Ovary (tissue), 9 donors: ENCODE measurements around the gene SPACDR. TPM values are rescaled to one million over a fixed set of nuclear protein-coding genes. Genes with fewer than 3 reads are reported as not detected.
"Not testable (repeated sequence)": the region's sequence is repeated elsewhere in the genome, so short reads cannot be mapped to it uniquely, and the experiment has no call there.

ENCODE experiments used
- DNase-seq, 5 donors: peaks; one replicate each; pipeline ENCODE4 v3.0.0-alpha.2; 2019 to 2020
- H3K27ac ChIP-seq, 2 donors: fragments of 200-600 bp; one replicate each; pipeline versions ENCODE4 v1.5.1 to v1.8.0; 2019 to 2022
- H3K27me3 ChIP-seq: fragments of 200-600 bp; one replicate; pipeline ENCODE4 v1.8.0; 2022
- H3K36me3 ChIP-seq: fragments of 200-600 bp; sonication (generic); one replicate; pipeline ENCODE4 v1.5.1; 2019
- H3K4me1 ChIP-seq: one replicate; pipeline ENCODE4 v1.8.1; 2013; ENCODE audit warnings: mild to moderate bottlenecking, moderate library complexity; ENCODE audit not compliant: insufficient read depth
- H3K4me3 ChIP-seq: fragments of 200-600 bp; sonication (generic); one replicate; pipeline ENCODE4 v1.5.1; 2017
- H3K9me3 ChIP-seq, 2 donors: fragments of 200-600 bp in 1 of 2; sonication (generic) in 1 of 2; one replicate each; pipeline versions ENCODE4 v1.5.1 to v1.8.1; 2013 to 2019; ENCODE audit warnings: mild to moderate bottlenecking in 1 of 2, moderate library complexity in 1 of 2
- CTCF ChIP-seq, 3 donors: fragments of 450-650 bp in 2 of 3; fragments of 200-600 bp in 1 of 3; IDR thresholded peaks; one replicate each; pipeline versions ENCODE4 v1.5.1 to v1.8.0; 2016 to 2022; ENCODE audit warnings: antibody characterized with exemption in 3 of 3, mild to moderate bottlenecking in 1 of 3
- EP300 ChIP-seq: sonication (generic); formaldehyde crosslinking; IDR thresholded peaks from one replicate; pipeline ENCODE4 v1.6.1; 2017; ENCODE audit warnings: antibody characterized with exemption
- POLR2A ChIP-seq: fragments of 450-650 bp; IDR thresholded peaks from one replicate; pipeline ENCODE4 v1.6.1; 2017; ENCODE audit warnings: antibody characterized with exemption, mild to moderate bottlenecking, moderate library complexity
- WGBS, 3 donors: extraction: QIAGEN DNeasy Blood & Tissue Kit in 1 of 3; methylation state at CpG; one replicate each; pipeline versions ENCODE4 v1.1.5 to v1.1.7; 2013 to 2017; 5-methylcytosine and 5-hydroxymethylcytosine counted together
- intact Hi-C, 4 donors: fragments of 100-400 bp; cut with DNase I; formaldehyde crosslinking; loops; one replicate each; pipeline versions ENCODE4 v1.11.0 to v1.15.1; 2022 to 2023
- polyA plus RNA-seq, 2 donors: library from polyadenylated mRNA; stranded (reverse); fragments of 200-250 nt in 1 of 2; fragments of 350-450 nt in 1 of 2; fragmentation: Illumina TruSeq in 1 of 2; extraction: RNeasy Lipid Tissue Mini Kit (QIAGEN cat#74804) in 1 of 2; gene quantifications; one replicate each; pipeline ENCODE4 v1.2.3, GENCODE V29; 2013 to 2014
- total RNA-seq, 7 donors: library from RNA; depleted of rRNA in 2 of 7; stranded (reverse); fragments of >200 nt in 2 of 7; fragmentation: NEBNext Ultra II Directional in 3 of 7; extraction: Animal tissue kit (Norgen Biotek cat#: 25700) in 3 of 7; gene quantifications; one replicate each; pipeline versions ENCODE4 v1.1.0 to v1.2.4, GENCODE V29; 2016 to 2023
- donor health status: DM: no; HTN: no; CAD: no; lungs with moderate emphysema.
- donor health status: DM: no; HTN: no; CAD: no.
- donor health status: Bipolar disorder and iron deficiency.
- donor health status: DM: yes; HTN: yes; CAD: no.
- donor health status: DM: no; HTN: no; CAD: no.
- donor health status: DM: yes; HTN: yes; CAD: no.

Gene SPACDR
- total and polyA plus RNA-seq, 9 donors: 0.25 to 3.0 (median 0.78) TPM; not detected in 1

GRCh38 chr7:100455206-100455605 lies 8.9 kb downstream of the SPACDR start:
- DNase-seq: no peak
- no peak overlapping the region for H3K27ac ChIP-seq
- intact Hi-C loops: no loop called here
- no peaks in the 10 kb centered on the region for H3K27me3 ChIP-seq
- H3K9me3 ChIP-seq: no peaks in the 10 kb centered on the region
- H3K4me1 ChIP-seq: peaks cover 2% of the 10 kb centered on the region
- no peak overlapping the region for H3K4me3 ChIP-seq
- TF ChIP-seq CTCF (IDR thresholded peaks at IDR 0.05) (no peak), POLR2A (no peak), EP300 (no peak)
- H3K36me3 ChIP-seq: no peaks in the 10 kb centered on the region
- WGBS, 3 donors: 83 to 93% (median 89%) methylated on average over 3 of the region's 3 CpGs

- H3K9me3 ChIP-seq, H3K4me1 ChIP-seq, DNase-seq, intact Hi-C loops, H3K36me3 ChIP-seq, H3K27me3 ChIP-seq, H3K4me3 ChIP-seq, H3K27ac ChIP-seq: not testable (repeated sequence)
- WGBS, 3 donors: 91 to 94% (median 93%) methylated on average over 8 of the region's 8 CpGs
Measured at GRCh38 chr7:100453854-100454253, 10.2 kb downstream of the SPACDR start.

GRCh38 chr7:100452513-100452912 lies 11.5 kb downstream of the SPACDR start:
- Histone ChIP-seq H3K4me3 (no peak overlapping the region), H3K36me3 (no peaks in the 10 kb centered on the region), H3K27ac (no peak overlapping the region), H3K4me1 (peaks cover 2% of the 10 kb centered on the region), H3K27me3 (no peaks in the 10 kb centered on the region), H3K9me3 (no peaks in the 10 kb centered on the region)
- intact Hi-C loops: no loop called here
- 76 to 84% (median 81%) methylated on average over 3 of the region's 3 CpGs for WGBS, 3 donors
- TF ChIP-seq CTCF (IDR thresholded peaks at IDR 0.05) (no peak), EP300 (no peak), POLR2A (no peak)
- DNase-seq: no peak

GRCh38 chr7:100449190-100449795 lies 14.8 kb downstream of the SPACDR start:
- peaks cover 2% of the 10 kb centered on the region for H3K4me1 ChIP-seq
- H3K36me3 ChIP-seq: no peaks in the 10 kb centered on the region
- peak overlapping the region; percentile 3 to 45 for H3K27ac ChIP-seq
- TF ChIP-seq EP300 (no peak), POLR2A (no peak), CTCF (IDR thresholded peaks at IDR 0.05) (no peak)
- no peak overlapping the region for H3K4me3 ChIP-seq
- DNase-seq: peak in 2 of 5 donors; percentile 37 to 55
- intact Hi-C loops: no loop called here
- H3K9me3 ChIP-seq: no peaks in the 10 kb centered on the region
- H3K27me3 ChIP-seq: no peaks in the 10 kb centered on the region
- WGBS, 3 donors: 72 to 79% (median 77%) methylated on average over 13 of the region's 13 CpGs

GRCh38 chr7:100447363-100447762 lies 16.7 kb downstream of the SPACDR start:
- H3K4me1 ChIP-seq, H3K36me3 ChIP-seq, DNase-seq, H3K27me3 ChIP-seq, intact Hi-C loops, H3K27ac ChIP-seq, H3K4me3 ChIP-seq, H3K9me3 ChIP-seq: not testable (repeated sequence)
- 95 to 97% (median 95%) methylated on average over 8 of the region's 8 CpGs for WGBS, 3 donors
